Mucosa of descending colon (tissue), 3 donors: ENCODE results near the gene NOXO1. TPM values are rescaled to one million over a fixed set of nuclear protein-coding genes. Genes with fewer than 3 reads are reported as not detected.

Experiments used
- ATAC-seq: fragments of 200-7000 bp; cut with Tn5 transposase; one replicate; pipeline ENCODE4 v1.9.1; 2020; ENCODE audit warnings: mild to moderate bottlenecking, moderate library complexity
- DNase-seq, 3 donors: peaks; one replicate each; pipeline ENCODE4 v3.0.0-alpha.2; 2020
- H3K36me3 ChIP-seq: fragments of 200-600 bp; one replicate; pipeline ENCODE4 v1.8.0; 2021; ENCODE audit warnings: low read depth, mild to moderate bottlenecking
- H3K4me1 ChIP-seq: fragments of 200-600 bp; one replicate; pipeline ENCODE4 v1.8.0; 2021; ENCODE audit warnings: low read depth, mild to moderate bottlenecking
- H3K4me3 ChIP-seq: fragments of 200-600 bp; one replicate; pipeline ENCODE4 v1.8.0; 2021; ENCODE audit warnings: mild to moderate bottlenecking
- H3K9me3 ChIP-seq: fragments of 200-600 bp; one replicate; pipeline ENCODE4 v1.8.0; 2021; ENCODE audit warnings: mild to moderate bottlenecking
- CTCF ChIP-seq: fragments of 200-600 bp; IDR thresholded peaks from one replicate; pipeline ENCODE4 v1.8.0; 2022; ENCODE audit warnings: antibody characterized with exemption, mild to moderate bottlenecking
- intact Hi-C, 2 donors: fragments of 100-400 bp; cut with DNase I in 1 of 2; cut with micrococcal nuclease in 1 of 2; formaldehyde crosslinking; loops; one replicate each; pipeline versions ENCODE4 v1.11.0 to v1.11.1; 2022; cut with DNase I, micrococcal nuclease
- total RNA-seq, 3 donors: library from RNA; stranded (reverse); fragmentation: NEBNext Ultra II Directional in 2 of 3; extraction: Animal tissue kit (Norgen Biotek cat#: 25700) in 2 of 3; gene quantifications; one replicate each; pipeline versions ENCODE4 v1.2.1 to v1.2.4, GENCODE V29; 2021 to 2023
- donor health status: DM: no; HTN: no; CAD: no; lungs with moderate emphysema.
- donor health status: DM: no; HTN: no; CAD: no.
- donor health status: DM: no; HTN: yes; CAD: no.

The NOXO1 gene
- total RNA-seq, 3 donors from 2014 or later, result 12.2 to 39.9 (median 27.1) TPM

GRCh38 chr16:1997494-1998359, 16.5 kb upstream of the NOXO1 start:
- intact Hi-C loops, result no loop called here
- no peaks in the 10 kb centered on the region for H3K9me3 ChIP-seq
- no peak for TF ChIP-seq CTCF
- ATAC-seq (no peak), DNase-seq (peak in 1 of 3 donors; percentile 33)
- peaks cover 4% of the 10 kb centered on the region for H3K4me1 ChIP-seq
- H3K36me3 ChIP-seq, result peaks cover 17% of the 10 kb centered on the region
- H3K4me3 ChIP-seq, result no peak overlapping the region

- DNase-seq, result no peak
- Histone ChIP-seq H3K36me3 (no peaks in the 10 kb centered on the region), H3K9me3 (no peaks in the 10 kb centered on the region), H3K4me1 (peaks cover 28% of the 10 kb centered on the region), H3K4me3 (no peak overlapping the region)
- no peak for TF ChIP-seq CTCF
- no peak for ATAC-seq
- intact Hi-C loops, result no loop called here
Measured at GRCh38 chr16:1993731-1994131, 12.5 kb upstream of the NOXO1 start.

GRCh38 chr16:1992704-1993317, 11.5 kb upstream of the NOXO1 start:
- no peak for ATAC-seq
- Histone ChIP-seq H3K9me3 (no peaks in the 10 kb centered on the region), H3K36me3 (no peaks in the 10 kb centered on the region), H3K4me1 (peaks cover 28% of the 10 kb centered on the region), H3K4me3 (no peak overlapping the region)
- intact Hi-C loops, result no loop called here
- peak in 1 of 3 donors; percentile 82 for DNase-seq
- TF ChIP-seq CTCF, result no peak

GRCh38 chr16:1991948-1992703, 10.9 kb upstream of the NOXO1 start:
- Histone ChIP-seq H3K4me3 (no peak overlapping the region), H3K9me3 (no peaks in the 10 kb centered on the region), H3K4me1 (peaks cover 28% of the 10 kb centered on the region), H3K36me3 (no peaks in the 10 kb centered on the region)
- intact Hi-C loops, result no loop called here
- TF ChIP-seq CTCF, result no peak
- DNase-seq, result peak; percentile 97 to 98 (median 98)
- peak; percentile 84 for ATAC-seq

GRCh38 chr16:1991588-1991947, 10.3 kb upstream of the NOXO1 start:
- intact Hi-C loops, result no loop called here
- DNase-seq, result peak in 1 of 3 donors; percentile 27
- H3K4me3 ChIP-seq, result no peak overlapping the region
- peaks cover 24% of the 10 kb centered on the region for H3K4me1 ChIP-seq
- TF ChIP-seq CTCF, result no peak
- ATAC-seq, result no peak
- H3K9me3 ChIP-seq, result no peaks in the 10 kb centered on the region
- no peaks in the 10 kb centered on the region for H3K36me3 ChIP-seq
